NCI-H1694 (cell line): ENCODE data around the gene AK5.
"Not testable (repeated sequence)": the region's sequence is repeated elsewhere in the genome, so short reads cannot be mapped to it uniquely, and the experiment has no call there.

ENCODE experiments used
- DNase-seq: peaks from one replicate; lab custom pipeline; 2025; lab: John Stamatoyannopoulos, UW

AK5 gene

DNA sequence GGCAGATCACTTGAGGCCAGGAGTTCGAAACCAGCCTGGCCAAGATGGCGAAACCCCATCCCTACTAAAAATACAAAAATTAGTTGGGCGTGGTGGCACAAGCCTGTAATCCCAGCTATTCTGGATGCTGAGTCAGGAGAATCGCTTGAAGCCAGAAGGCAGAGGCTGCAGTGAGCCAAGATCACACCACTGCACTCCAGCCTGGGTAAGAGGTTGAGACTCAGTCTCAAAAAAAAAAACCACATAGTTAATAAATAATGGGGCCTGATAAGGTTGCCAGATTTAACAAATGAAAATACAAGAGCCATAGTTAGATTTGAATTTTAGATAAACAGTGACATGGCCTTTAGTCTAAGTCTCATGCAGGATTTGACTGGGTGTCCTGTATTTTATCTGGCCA, 225.0 kb downstream of the AK5 start:
- no peak for DNase-seq

DNA sequence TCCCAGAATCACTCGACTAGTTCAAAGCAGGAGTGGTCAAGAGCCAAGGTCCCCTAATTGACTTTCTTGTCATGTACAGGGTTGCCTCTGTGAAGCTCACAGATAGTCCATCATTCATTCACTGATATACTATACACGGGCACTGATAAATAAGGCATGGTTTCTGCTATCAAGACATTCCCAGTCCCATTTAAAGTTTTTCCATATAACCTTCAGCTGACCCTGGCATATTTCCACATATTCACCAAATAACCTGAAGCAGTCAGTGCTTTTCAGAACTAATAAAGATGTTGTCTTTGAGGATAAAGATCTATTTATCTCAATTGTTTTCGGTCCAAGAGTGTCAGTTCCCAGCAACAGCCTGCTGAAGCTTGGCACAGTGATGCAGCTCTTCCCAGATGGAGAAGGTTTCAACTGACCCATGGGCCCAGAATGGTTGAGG, 227.3 kb downstream of the AK5 start:
- DNase-seq: no peak

DNA sequence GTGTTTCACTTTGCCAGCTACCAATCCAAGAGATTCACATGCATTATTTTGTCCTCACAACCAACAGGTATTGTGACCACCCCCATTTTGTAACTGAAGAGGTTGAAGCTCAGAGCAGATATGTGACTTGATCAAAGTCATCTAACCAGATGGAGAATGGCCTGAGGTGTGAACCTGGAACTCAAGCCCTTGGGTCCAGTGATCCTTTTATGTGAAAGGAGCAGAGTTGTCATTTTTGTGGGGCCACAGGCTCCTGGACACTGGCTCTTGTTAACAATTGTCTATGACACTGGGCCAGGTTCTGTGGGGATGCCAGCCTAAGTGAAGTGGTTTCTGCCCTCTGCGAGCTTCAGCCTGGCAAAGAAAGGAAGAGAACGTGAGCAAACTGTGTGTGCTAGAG, 228.1 kb downstream of the AK5 start:
- DNase-seq: no peak

DNA sequence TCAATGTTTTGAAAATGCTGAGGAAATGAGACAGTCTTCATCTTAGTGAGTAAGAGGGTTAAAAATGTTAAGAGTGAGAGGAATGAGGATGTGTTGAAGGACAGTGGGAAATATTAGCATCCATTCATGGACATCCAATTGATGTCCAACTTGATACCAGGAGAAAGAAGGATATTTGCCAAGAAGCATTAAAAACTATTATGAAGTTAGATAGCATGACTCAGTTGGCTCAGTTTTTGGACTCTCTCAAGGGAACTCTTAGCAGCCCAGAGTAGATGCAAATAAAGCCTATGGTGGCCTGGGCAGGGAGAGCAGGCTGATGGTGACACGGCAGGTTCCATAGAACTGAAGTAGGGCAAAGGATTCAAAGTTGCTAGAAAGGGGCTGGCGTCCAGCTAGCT, 229.6 kb downstream of the AK5 start:
- DNase-seq: no peak

DNA sequence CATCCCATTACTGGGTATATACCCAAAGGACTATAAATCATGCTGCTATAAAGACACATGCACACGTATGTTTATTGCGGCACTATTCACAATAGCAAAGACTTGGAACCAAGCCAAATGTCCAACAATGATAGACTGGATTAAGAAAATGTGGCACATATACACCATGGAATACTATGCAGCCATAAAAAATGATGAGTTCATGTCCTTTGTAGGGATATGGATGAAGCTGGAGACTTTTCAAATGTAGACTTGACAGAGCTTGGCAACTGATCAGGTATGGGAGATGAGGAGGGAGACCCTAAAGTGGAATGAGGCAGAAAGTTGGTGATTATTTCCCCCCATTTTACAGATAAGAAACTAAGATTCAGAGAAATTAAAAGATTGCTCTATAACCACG, 230.8 kb downstream of the AK5 start:
- not testable (repeated sequence) for DNase-seq

DNA sequence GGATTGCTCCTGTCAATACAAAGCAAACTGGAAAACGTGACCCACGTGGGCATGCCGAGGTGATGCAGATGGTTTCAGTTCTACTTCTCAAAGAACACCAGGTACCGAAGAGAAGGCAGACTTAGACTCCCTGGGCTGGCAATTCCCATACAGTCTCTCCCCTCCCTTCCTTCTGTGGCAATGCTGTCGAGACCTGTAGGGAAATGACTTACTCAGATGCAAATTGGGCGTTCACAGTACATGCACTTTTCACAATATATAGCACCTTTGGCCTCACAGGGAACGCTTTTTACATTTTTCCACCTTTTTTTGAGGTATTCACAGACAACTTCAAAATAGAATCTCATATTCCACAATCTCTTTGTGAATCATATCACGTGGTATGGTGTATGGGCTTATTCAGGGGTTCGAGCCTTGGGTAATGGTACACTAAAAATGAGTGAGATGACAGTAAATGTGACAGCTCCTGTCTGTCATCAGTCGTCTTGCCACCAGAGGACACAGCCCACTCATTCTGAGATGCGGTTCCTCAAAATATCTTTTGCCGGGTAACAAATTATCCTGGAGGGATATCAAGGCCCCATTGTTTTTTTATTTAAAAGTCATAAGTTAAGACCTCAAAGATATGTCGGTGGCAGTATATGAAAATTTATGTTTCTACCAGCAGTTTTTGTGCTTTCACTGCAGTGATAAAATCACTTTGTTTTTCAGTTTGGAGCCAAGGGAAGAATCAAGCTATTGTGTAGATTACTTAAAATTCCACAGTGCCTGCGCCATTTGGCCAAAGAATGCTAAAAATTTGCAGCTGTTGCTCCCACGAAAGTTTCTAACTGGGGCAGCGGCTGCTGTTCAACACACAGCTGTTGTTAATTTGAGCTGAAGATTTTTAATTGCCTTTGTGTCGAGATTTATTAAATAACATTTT, 232.3 kb downstream of the AK5 start:
- DNase-seq: no peak

DNA sequence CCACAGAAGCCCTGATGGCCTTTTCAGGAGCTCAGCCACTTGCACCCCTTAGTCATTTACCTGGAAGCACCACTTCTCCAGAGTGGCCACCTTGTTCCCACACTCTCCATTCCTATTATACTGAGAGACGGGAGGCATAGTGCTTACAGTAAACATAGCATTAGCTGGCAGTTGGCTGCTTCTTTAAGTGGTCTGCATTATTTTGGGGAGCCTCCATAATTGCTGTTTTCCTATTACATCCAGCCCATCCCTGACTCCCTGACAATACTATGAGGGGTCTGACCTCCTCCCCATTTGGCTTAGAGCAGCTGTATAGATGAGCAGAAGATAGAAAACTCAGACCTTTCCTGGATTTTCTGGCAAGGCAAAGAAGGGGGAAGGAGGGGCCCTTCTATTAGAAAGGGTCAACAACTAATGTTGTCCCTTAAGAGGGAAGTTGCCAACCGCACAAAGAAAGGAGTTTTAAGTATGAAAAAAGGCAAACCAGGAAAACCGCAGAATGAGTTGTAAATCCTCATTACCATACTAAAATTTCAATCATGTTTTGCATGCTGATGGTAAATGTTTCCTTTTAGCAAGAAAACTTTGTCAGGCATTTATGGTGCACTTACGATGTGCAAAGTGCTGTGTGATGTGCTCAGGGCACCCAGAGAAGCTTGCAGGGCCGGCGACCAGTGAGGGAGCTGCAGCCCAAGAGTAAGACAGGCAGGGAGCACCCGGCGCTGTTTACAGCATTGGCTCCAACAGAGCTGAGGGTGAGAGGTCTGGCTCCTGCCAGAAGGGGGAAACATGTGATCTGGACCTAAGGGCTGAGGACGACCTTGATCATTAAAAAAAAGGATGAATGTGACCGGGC, 233.3 kb downstream of the AK5 start:
- no peak for DNase-seq

DNA sequence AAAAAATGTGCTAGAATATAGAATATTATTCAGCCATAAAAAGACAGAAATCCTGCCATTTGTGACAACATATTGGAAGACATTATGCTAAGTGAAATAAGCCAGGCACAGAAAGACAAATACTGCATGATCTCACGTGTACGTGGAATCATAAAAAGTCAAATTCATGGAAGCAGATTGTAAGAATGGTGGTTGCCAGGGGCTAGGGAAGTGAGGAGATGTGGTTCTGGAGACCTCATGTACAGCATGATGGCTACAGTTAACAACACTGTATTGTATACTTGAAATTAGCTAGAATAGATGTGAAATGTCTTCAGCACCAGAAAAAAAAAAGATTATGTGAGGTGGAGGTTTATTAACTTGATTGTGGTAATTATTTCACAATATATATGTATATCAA, 234.3 kb downstream of the AK5 start:
- no peak for DNase-seq

DNA sequence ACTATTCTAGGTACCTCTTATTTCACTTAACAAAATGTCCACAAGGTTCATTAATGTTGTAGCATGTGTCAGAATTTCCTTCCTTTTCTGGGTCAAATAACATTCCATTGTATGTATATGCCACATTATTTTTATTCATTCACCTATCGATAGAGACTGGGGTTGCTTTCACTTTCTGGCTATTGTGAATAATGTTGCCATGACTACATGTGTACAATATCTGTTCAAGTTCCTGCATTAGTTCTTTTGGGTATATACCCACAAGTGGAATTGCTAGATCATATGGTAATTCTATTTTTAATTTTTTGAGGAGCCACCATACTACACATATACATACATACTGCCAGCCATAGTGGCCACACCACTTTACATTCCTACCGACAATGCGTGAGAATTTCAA, 242.2 kb downstream of the AK5 start:
- DNase-seq: no peak

DNA sequence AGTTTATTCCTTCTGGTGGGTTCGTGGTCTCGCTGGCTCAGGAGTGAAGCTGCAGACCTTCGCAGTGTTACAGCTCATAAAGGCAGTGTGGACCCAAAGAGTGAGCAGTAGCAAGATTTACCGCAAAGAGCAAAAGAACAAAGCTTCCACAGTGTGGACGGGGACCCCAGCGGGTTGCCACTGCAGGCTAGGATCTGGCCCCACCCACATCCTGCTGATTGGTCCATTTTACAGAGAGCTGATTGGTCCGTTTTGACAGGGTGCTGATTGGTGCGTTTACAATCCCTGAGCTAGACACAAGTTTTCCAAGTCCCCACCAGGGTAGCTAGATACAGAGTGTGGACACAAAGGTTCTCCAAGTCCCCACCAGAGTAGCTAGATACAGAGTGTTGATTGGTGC, 249.3 kb downstream of the AK5 start:
- DNase-seq: not testable (repeated sequence)

DNA sequence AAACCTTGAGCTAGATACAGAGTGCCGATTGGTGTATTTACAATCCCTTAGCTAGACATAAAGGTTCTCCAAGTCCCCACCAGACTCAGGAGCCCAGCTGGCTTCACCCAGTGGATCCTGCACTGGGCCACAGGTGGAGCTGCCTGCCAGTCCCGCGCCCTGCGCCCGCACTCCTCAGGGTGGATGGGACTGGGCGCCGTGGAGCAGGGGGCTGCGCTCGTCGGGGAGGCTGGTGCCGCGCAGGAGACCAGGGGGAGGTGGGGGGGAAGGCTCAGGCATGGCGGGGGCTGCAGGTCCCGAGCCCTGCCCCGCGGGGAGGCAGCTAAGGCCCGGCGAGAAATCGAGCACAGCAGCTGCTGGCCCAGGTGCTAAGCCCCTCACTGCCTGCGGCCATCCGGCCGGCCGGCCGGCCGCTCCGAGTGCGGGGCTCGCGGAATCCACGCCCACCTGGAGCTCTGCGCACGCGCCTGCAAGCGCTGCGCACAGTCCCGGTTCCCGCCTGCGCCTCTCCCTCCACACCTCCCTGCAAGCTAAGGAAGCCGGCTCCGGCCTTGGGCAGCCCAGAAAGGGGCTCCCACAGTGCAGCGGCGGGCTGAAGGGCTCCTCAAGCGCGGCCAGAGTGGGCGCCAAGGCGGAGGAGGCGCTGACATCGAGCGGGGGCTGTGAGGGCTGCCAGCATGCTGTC, 249.9 kb downstream of the AK5 start:
- DNase-seq: not testable (repeated sequence)

DNA sequence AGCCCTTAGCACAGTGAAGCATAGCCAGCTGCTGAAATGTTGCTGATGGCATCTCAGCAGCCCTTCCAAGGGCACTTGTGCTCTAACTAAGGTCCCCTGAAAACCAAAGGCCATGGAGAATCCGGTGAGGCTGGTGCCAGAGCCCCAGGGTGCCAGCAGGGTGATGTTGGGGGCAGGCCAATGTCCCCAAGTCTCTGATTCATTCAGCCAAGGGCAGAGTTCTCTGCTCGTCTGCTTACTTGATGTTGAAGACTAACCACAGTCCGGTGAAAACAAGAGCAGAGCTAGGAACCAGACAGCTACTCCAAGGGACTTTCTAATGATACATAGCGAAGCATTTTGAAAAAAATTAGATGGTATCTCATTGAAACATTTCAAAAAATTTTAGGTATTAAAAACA, 250.8 kb downstream of the AK5 start:
- no peak for DNase-seq

DNA sequence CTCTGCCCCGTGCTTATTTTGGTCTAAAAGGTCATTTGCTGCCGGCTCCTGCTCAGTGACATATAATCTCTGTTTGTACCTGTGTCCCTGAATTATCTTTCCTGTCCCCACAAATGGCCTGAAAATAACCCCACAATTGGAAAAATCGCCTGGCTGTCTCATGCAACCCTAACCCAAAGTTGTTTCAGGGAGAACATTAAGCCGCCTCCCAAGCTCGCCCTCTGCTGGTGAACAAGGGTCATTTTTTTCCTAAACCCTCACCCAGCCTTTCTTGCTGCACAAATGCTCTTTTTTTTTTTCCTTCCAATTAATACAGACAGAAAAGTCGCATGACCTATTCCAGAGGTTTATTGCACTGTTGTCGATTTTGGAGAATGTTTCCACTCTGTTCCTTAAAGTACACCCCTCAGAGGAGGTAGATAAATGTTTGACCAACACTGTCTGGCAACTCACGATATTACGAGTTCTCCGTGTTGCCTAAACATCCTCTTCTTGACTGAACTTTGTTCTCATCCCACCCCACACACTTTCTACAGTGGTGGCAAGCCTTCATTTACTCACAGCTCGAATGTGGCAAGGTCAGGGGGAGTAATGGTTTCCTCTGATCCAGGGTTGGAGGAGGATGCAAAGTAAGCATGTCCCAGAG, 252.0 kb downstream of the AK5 start:
- peak; percentile 42 for DNase-seq

DNA sequence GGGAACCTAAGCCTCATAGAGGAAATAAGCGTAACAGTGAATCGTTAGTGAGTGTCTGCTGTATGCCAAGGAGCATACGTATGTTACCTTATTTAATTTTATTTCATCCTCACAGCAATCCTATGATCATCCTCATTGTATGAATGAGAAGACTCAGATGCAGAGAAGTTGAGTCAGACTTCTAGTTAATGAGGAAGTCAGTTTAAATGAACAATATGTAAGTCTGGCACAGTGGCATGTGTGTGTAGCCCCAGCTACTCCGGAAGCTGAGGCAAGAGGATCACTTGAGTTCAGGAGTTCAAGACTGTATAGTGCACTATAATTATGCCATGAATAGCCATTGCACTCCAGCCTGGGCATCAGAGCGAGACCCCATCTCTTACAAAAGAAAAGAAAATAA, 252.6 kb downstream of the AK5 start:
- no peak for DNase-seq

DNA sequence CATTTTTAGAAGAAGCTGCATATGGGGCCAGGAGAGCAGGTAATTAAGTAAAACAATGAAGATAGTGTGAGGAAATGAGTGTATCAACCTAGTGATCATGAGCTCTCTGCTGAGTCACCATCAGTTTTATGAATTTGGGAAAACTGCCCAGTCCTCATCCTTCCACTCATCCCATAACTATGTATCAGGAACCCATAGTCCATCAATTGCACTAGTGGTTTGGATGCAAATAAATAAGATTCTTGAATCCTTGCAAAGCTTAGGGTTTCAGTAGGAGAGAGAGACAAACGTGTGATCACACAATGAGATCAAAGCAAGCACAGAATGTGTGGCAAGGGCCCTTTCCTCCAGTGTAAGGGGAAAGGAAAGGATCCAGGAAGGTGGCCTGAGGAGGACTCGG, 255.0 kb downstream of the AK5 start:
- DNase-seq: no peak

DNA sequence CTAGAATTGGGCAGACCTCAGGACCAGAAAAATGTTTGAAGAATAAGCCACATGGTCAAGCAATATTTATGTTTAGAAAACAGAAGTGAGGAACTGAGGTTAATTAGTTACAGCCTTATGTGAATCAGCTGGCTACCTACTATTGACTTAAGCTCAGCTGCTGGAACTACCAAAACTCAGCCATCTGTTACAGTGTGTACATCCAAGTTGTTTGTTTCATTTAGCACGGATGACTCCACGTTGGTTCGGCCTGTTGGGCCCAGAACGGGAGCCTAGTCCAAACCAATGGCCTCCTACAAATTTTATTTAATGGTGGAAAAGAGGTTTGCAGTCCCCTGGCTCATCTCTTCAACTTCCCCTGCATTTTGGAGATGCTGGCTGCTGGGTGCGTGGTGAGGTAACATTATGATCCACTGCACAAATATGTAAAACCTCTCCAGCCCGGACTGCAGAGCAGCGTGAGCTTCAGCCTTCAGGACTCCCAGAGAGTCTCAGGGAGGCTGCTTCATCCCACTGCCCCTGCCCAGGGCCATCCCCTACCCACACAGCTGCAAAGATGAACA, 257.2 kb downstream of the AK5 start:
- peak; percentile 46 for DNase-seq

DNA sequence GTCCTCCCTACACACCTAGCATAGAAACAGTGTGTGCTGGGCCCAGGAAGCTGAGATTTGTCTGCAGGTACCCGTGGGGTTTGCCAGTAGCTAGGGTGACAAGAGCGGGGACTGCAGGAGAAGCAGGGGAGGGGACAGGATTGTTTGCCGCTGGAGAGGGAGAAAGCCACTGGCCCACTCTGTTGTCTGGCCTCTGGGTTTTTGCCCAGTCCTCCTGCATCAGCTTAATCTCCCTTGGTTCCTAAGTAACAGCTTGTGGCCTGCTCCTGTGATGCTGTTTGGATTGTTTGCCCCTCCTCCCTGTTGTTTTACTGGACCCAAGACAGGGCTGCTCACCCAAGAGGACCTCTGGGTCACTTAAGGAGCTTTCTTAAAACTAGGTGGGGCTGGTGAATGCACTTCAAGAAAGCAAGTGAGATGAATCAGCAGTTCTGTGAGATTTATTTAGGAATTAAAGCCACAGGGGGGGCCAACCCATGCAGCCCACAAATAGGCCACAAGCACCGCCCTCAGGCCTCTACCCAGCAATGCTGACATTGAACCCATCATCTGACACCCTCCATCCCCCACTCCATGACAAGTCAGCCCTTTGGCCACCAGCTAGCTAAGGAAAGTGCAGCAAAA, 257.8 kb downstream of the AK5 start:
- no peak for DNase-seq

DNA sequence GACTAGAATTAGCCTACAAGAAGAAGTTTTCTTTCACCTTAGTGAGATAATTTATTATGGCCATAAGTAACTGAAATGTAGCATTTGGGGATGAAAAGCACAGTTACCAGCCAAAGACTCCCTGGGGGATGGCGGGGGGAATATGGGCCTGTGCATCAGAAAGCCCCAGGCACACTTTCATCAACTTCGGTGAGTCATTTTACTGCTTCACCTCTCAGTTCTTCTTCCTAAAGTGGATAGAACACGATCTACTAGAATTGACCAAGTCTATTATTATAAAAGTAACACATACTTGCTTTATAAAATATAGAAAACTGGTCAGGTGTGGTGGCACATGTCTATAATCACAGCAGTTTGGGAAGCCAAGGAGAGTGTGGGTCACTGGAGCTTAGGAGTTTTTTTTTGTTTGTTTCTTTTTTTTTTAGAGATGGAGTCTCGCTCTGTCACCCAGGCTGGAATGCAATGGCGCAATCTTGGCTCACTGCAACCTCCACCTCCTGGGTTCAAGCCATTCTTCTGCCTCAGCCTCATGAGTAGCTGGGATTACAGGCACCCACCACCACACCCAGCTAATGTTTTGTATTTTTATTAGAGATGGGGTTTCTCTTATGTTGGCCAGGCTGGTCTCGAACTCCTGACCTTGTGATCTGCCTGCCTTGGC, 258.8 kb downstream of the AK5 start:
- no peak for DNase-seq

DNA sequence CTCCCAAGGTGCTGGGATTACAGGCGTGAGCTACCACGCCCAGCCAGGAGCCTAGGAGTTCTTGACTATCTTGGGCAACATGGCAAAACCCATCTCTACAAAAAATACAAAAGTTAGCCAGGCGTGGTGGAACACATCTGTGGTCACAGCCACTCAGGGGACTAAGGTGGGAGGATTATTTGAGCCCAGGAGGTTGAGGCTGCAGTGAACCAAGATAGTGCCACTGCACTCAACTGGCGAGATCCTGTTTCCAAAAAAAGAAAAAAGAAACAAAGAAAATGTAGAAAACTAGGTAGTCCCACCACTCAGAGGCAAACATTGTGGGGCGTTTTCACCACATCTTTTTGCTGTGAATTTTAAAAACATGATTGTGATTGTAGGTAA, 259.3 kb downstream of the AK5 start:
- DNase-seq: no peak

DNA sequence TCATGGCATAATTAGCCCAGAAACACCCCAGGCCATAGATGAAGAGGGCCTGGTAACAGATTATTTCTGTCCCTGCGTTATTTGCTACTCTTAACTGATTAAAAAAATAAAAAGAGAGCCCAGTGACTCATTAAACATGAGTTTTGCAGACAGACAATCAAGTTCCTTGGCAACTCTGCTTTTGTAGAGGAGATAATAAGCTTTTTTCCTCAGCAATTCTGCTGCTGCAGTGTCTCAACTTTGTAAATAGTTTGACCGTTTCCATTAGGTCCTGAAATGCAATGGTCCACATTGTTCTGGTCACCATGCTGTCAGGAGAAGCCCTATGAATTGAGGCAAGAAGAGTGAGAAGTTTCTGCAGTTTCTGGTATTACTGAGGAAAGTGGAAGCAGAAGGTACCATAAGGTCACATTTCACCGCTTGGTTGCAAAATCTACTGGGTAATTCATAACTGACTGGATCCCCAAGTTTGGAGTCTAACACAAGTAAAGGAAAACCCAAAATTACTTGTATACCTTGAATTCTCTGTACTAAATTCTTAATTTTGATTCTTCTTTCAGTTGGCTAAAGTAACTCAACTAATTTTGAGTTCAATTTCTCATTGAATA, 261.1 kb downstream of the AK5 start:
- no peak for DNase-seq
